Progenitor cell of endocrine pancreas (in vitro differentiated cells): ENCODE measurements around the gene BBS9. TPM values are rescaled to one million over a fixed set of nuclear protein-coding genes. Genes with fewer than 3 reads are reported as not detected.
A peak's percentile ranks its signal among the peaks of the same experiment; 100 is the strongest.

Experiments used
- DNase-seq: peaks from one replicate; pipeline ENCODE4 v3.0.0; 2021; ENCODE audit warnings: low spot score; ENCODE audit not compliant: unreplicated experiment
- H3K27ac Mint-ChIP-seq: 2 replicates; pipeline ENCODE4 v1.8.0; 2021; ENCODE audit warnings: mild to moderate bottlenecking, moderate library complexity, mixed read lengths
- H3K27me3 Mint-ChIP-seq: 2 replicates; pipeline ENCODE4 v1.8.0; 2021; ENCODE audit warnings: mixed read lengths
- H3K36me3 Mint-ChIP-seq: 2 replicates; pipeline ENCODE4 v1.8.0; 2022; ENCODE audit warnings: mixed read lengths; ENCODE audit not compliant: insufficient read depth
- H3K4me1 Mint-ChIP-seq: 2 replicates; pipeline ENCODE4 v1.8.0; 2021; ENCODE audit warnings: low read depth, mixed read lengths
- H3K4me3 Mint-ChIP-seq: 2 replicates; pipeline ENCODE4 v1.8.0; 2021; ENCODE audit warnings: low read depth, mild to moderate bottlenecking, moderate library complexity, mixed read lengths
- H3K9me3 Mint-ChIP-seq: 2 replicates; pipeline ENCODE4 v1.8.0; 2021; ENCODE audit warnings: low read depth, mixed read lengths
- CTCF ChIP-seq: fragments of 200-600 bp; sonication (generic); IDR thresholded peaks from one replicate; pipeline ENCODE4 v1.5.0; 2021; ENCODE audit warnings: antibody characterized with exemption, mild to moderate bottlenecking; ENCODE audit not compliant: unreplicated experiment
- total RNA-seq: library from RNA; stranded (reverse); gene quantifications from 2 replicates; pipeline ENCODE4 v1.2.1, GENCODE V29; 2021

BBS9 gene
- total RNA-seq, 1 donor from 2014 or later: 25.5 TPM

- no peaks in the 10 kb centered on the region for H3K9me3 Mint-ChIP-seq
- TF ChIP-seq CTCF: peak; percentile 80
- H3K4me1 Mint-ChIP-seq: no peaks in the 10 kb centered on the region
- H3K27ac Mint-ChIP-seq: no peak overlapping the region
- H3K4me3 Mint-ChIP-seq: no peak overlapping the region
- H3K27me3 Mint-ChIP-seq: no peaks in the 10 kb centered on the region
- no peaks in the 10 kb centered on the region for H3K36me3 Mint-ChIP-seq
- DNase-seq: no peak
Measured at GRCh38 chr7:33243319-33243881, 114.0 kb downstream of the BBS9 start.

GRCh38 chr7:33248671-33249070 is 119.3 kb downstream of the BBS9 start:
- DNase-seq: no peak
- TF ChIP-seq CTCF: no peak

GRCh38 chr7:33250421-33250871 is 121.1 kb downstream of the BBS9 start:
- H3K36me3 Mint-ChIP-seq: peaks cover 2% of the 10 kb centered on the region
- no peaks in the 10 kb centered on the region for H3K27me3 Mint-ChIP-seq
- no peak overlapping the region for H3K4me3 Mint-ChIP-seq
- no peak for DNase-seq
- no peak overlapping the region for H3K27ac Mint-ChIP-seq
- no peak for TF ChIP-seq CTCF
- H3K4me1 Mint-ChIP-seq: peaks cover 5% of the 10 kb centered on the region
- peaks cover 6% of the 10 kb centered on the region for H3K9me3 Mint-ChIP-seq

More at GRCh38 chr7:33248671-33249070, 119.3 kb downstream of the BBS9 start:
- no peak overlapping the region for H3K4me3 Mint-ChIP-seq
- no peaks in the 10 kb centered on the region for H3K27me3 Mint-ChIP-seq
- peaks cover 2% of the 10 kb centered on the region for H3K4me1 Mint-ChIP-seq
- H3K36me3 Mint-ChIP-seq: peaks cover 2% of the 10 kb centered on the region
- peaks cover 6% of the 10 kb centered on the region for H3K9me3 Mint-ChIP-seq
- H3K27ac Mint-ChIP-seq: no peak overlapping the region

- peaks cover 6% of the 10 kb centered on the region for H3K9me3 Mint-ChIP-seq
Measured at GRCh38 chr7:33251301-33251700, 121.9 kb downstream of the BBS9 start.

GRCh38 chr7:33258491-33258951 is 129.2 kb downstream of the BBS9 start:
- no peaks in the 10 kb centered on the region for H3K36me3 Mint-ChIP-seq
- H3K4me1 Mint-ChIP-seq: peaks cover 9% of the 10 kb centered on the region

More at GRCh38 chr7:33251301-33251700, 121.9 kb downstream of the BBS9 start:
- no peak for DNase-seq
- TF ChIP-seq CTCF: no peak
- H3K4me1 Mint-ChIP-seq: peaks cover 5% of the 10 kb centered on the region
- H3K4me3 Mint-ChIP-seq: no peak overlapping the region
- H3K27ac Mint-ChIP-seq: no peak overlapping the region
- no peaks in the 10 kb centered on the region for H3K27me3 Mint-ChIP-seq
- peaks cover 2% of the 10 kb centered on the region for H3K36me3 Mint-ChIP-seq

More at GRCh38 chr7:33258491-33258951, 129.2 kb downstream of the BBS9 start:
- TF ChIP-seq CTCF: no peak
- no peaks in the 10 kb centered on the region for H3K27me3 Mint-ChIP-seq
- H3K9me3 Mint-ChIP-seq: no peaks in the 10 kb centered on the region
- no peak overlapping the region for H3K27ac Mint-ChIP-seq
- no peak for DNase-seq
- H3K4me3 Mint-ChIP-seq: no peak overlapping the region
